CD4-positive, alpha-beta T cell (primary cell): ENCODE results near the gene PCK1. TPM values are rescaled to one million over a fixed set of nuclear protein-coding genes. Genes with fewer than 3 reads are reported as not detected.

Source experiments
- ATAC-seq: fragments of 200-7000 bp; cut with Tn5 transposase; one replicate; pipeline ENCODE4 v1.10.0; 2022; ENCODE audit warnings: mild to moderate bottlenecking; ENCODE audit not compliant: poor library complexity
- CTCF ChIA-PET: fragments of 350-600 bp; sonication (Branson Sonifier 250); formaldehyde crosslinking; loops from one replicate; lab custom pipeline; 2021; ENCODE audit warnings: antibody characterized with exemption, inconsistent platforms; lab: Charles Lee
- POLR2A ChIA-PET: fragments of 350-600 bp; sonication (Branson Sonifier 250); formaldehyde crosslinking; loops from one replicate; lab custom pipeline; 2021; ENCODE audit warnings: antibody characterized with exemption, inconsistent platforms; lab: Charles Lee
- DNase-seq, 14 experiments: peaks; one replicate each; pipeline ENCODE4 v3.0.0-alpha.2; 2013 to 2020; ENCODE audit warnings: mixed read lengths in 2 of 14
- H3K27ac ChIP-seq, 2 donors: one replicate each; pipeline versions ENCODE4 v1.5.1 to v1.7.0; 2013; ENCODE audit warnings: low read length in 2 of 2, low read depth in 1 of 2, mild to moderate bottlenecking in 1 of 2
- H3K27me3 ChIP-seq, 2 experiments: 1 replicate in 1 of 2; 2 replicates in 1 of 2; pipeline versions ENCODE4 v1.6.1 to v1.7.0; 2013; ENCODE audit warnings: low read length in 2 of 2, control low read depth in 1 of 2, mild to moderate bottlenecking in 1 of 2, moderate library complexity in 1 of 2; ENCODE audit not compliant: insufficient read depth in 2 of 2, control insufficient read depth in 1 of 2
- H3K36me3 ChIP-seq: one replicate; pipeline ENCODE4 v1.6.1; 2013; ENCODE audit warnings: low read length, control low read depth; ENCODE audit not compliant: insufficient read depth
- H3K4me1 ChIP-seq: one replicate; pipeline ENCODE4 v1.6.1; 2013; ENCODE audit warnings: low read length, control low read depth; ENCODE audit not compliant: insufficient read depth
- H3K4me3 ChIP-seq: one replicate; pipeline ENCODE4 v1.5.1; 2013; ENCODE audit warnings: mild to moderate bottlenecking, low read length, moderate library complexity
- H3K9me3 ChIP-seq, 2 experiments: 1 replicate in 1 of 2; 2 replicates in 1 of 2; pipeline versions ENCODE4 v1.6.1 to v1.7.0; 2013; ENCODE audit warnings: low read length in 2 of 2, mild to moderate bottlenecking in 2 of 2, control low read depth in 1 of 2, moderate library complexity in 1 of 2; ENCODE audit not compliant: control insufficient read depth in 1 of 2, insufficient read depth in 1 of 2
- H3K27ac Mint-ChIP-seq: one replicate; pipeline ENCODE4 v1.8.0; 2020; ENCODE audit warnings: mixed read lengths
- H3K27me3 Mint-ChIP-seq: one replicate; pipeline ENCODE4 v1.8.0; 2021; ENCODE audit warnings: mixed read lengths
- H3K36me3 Mint-ChIP-seq: one replicate; pipeline ENCODE4 v1.8.0; 2021; ENCODE audit warnings: low read depth, mixed read lengths
- H3K4me1 Mint-ChIP-seq: one replicate; pipeline ENCODE4 v1.8.0; 2021; ENCODE audit warnings: low read depth, mixed read lengths
- H3K4me3 Mint-ChIP-seq: one replicate; pipeline ENCODE4 v1.8.0; 2020; ENCODE audit warnings: mild to moderate bottlenecking, mixed read lengths
- H3K9me3 Mint-ChIP-seq: one replicate; pipeline ENCODE4 v1.8.0; 2020; ENCODE audit warnings: mixed read lengths
- intact Hi-C, 2 experiments: fragments of 100-400 bp; cut with DNase I in 1 of 2; cut with micrococcal nuclease in 1 of 2; formaldehyde crosslinking; loops; one replicate each; pipeline versions ENCODE4 v1.15.1 to v1.9.0; 2023 to 2025; cut with DNase I, micrococcal nuclease
- total RNA-seq, 174 experiments: library from RNA in 2 of 174; stranded (reverse) in 2 of 174; gene quantifications; one replicate each; pipeline ENCODE4 v1.2.3 and lab custom pipeline; 2021 to 2026
- TF ChIP-seq, protein P1 (sequence below): fragments of 200-600 bp; IDR thresholded peaks from one replicate; pipeline ENCODE4 v1.8.0; 2022; ENCODE audit warnings: antibody characterized with exemption, mild to moderate bottlenecking

The PCK1 gene
- total RNA-seq, 2 experiments from 2014 or later = not detected

- intact Hi-C loops = no loop called here
- Mint-ChIP-seq H3K4me3 (no peak overlapping the region), H3K36me3 (no peaks in the 10 kb centered on the region), H3K4me1 (no peaks in the 10 kb centered on the region), H3K27ac (no peak overlapping the region), H3K9me3 (no peaks in the 10 kb centered on the region), H3K27me3 (peaks cover 61% of the 10 kb centered on the region)
- no peaks in the 10 kb centered on the region for H3K9me3 ChIP-seq
- no peak for ATAC-seq
- peaks cover 22 to 32% of the 10 kb centered on the region in 2 experiments for H3K27me3 ChIP-seq
- DNase-seq = no peak
- H3K4me3 ChIP-seq = no peak overlapping the region
- TF ChIP-seq, protein P1, sequence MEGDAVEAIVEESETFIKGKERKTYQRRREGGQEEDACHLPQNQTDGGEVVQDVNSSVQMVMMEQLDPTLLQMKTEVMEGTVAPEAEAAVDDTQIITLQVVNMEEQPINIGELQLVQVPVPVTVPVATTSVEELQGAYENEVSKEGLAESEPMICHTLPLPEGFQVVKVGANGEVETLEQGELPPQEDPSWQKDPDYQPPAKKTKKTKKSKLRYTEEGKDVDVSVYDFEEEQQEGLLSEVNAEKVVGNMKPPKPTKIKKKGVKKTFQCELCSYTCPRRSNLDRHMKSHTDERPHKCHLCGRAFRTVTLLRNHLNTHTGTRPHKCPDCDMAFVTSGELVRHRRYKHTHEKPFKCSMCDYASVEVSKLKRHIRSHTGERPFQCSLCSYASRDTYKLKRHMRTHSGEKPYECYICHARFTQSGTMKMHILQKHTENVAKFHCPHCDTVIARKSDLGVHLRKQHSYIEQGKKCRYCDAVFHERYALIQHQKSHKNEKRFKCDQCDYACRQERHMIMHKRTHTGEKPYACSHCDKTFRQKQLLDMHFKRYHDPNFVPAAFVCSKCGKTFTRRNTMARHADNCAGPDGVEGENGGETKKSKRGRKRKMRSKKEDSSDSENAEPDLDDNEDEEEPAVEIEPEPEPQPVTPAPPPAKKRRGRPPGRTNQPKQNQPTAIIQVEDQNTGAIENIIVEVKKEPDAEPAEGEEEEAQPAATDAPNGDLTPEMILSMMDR = no peak
- ChIA-PET CTCF (no interaction called here), POLR2A (no interaction called here)
- no peak overlapping the region for H3K27ac ChIP-seq
- H3K4me1 ChIP-seq = peaks cover 3% of the 10 kb centered on the region
- H3K36me3 ChIP-seq = no peaks in the 10 kb centered on the region
Measured at GRCh38 chr20:57579331-57579897, 18.5 kb downstream of the PCK1 start.

GRCh38 chr20:57579898-57580447 is 19.1 kb downstream of the PCK1 start:
- ChIA-PET POLR2A (no interaction called here), CTCF (no interaction called here)
- Histone ChIP-seq H3K9me3 (no peaks in the 10 kb centered on the region), H3K4me3 (no peak overlapping the region), H3K27ac (no peak overlapping the region), H3K4me1 (peaks cover 3% of the 10 kb centered on the region), H3K36me3 (no peaks in the 10 kb centered on the region), H3K27me3 (peaks cover 22 to 32% of the 10 kb centered on the region in 2 experiments)
- Mint-ChIP-seq H3K36me3 (no peaks in the 10 kb centered on the region), H3K4me3 (no peak overlapping the region), H3K4me1 (no peaks in the 10 kb centered on the region), H3K27ac (no peak overlapping the region), H3K27me3 (peaks cover 67% of the 10 kb centered on the region), H3K9me3 (no peaks in the 10 kb centered on the region)
- TF ChIP-seq, protein P1 = no peak
- intact Hi-C loops = no loop called here
- no peak for ATAC-seq
- DNase-seq = no peak

DNA sequence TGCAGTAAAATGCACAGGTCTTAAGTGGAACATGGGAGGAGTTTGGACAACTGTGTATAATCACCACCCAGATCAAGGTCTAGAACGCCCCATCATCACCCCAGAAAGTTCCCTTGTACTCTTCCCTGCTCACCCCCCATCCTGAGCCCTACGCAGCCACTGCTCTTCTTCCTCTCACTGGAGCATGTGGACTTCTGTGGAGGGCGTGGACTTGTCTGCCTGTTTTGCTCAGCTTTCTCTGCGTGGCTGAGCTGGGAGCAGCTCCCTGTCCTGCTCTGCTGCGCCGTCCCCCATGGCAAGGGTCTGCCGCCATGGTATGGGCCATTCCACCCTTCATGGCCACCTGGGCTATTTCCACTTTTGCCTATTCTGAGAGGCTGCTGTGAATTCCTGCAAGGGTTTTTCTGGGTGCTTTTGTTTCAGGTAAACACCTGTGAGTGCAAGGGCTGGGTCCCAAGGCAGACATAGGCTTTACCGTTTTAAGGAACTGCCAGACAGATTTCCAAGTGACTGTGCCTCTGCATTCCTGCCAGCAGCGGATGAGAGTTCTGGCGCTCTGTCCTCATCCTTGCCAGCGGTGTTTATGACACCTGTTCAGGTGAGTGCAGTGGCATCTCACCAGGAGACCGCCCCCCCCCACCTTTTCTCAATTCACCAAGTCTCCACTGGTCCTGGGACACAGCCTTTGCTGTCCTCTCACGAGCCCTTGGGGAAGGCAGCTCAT is 19.7 kb downstream of the PCK1 start:
- ATAC-seq (no peak), DNase-seq (no peak)
- intact Hi-C loops = no loop called here
- H3K27me3 ChIP-seq = peaks cover 27% of the 10 kb centered on the region in 2 experiments
- no peaks in the 10 kb centered on the region for H3K4me1 Mint-ChIP-seq
- TF ChIP-seq, protein P1 = no peak
- no peak overlapping the region for H3K27ac Mint-ChIP-seq
- CTCF ChIA-PET = no interaction called here
- no peak overlapping the region for H3K27ac ChIP-seq
- peaks cover 3% of the 10 kb centered on the region for H3K4me1 ChIP-seq
- POLR2A ChIA-PET = no interaction called here
- H3K4me3 ChIP-seq = no peak overlapping the region
- no peak overlapping the region for H3K4me3 Mint-ChIP-seq
- H3K27me3 Mint-ChIP-seq = peaks cover 73% of the 10 kb centered on the region
- H3K9me3 Mint-ChIP-seq = no peaks in the 10 kb centered on the region
- H3K36me3 ChIP-seq = no peaks in the 10 kb centered on the region
- no peaks in the 10 kb centered on the region for H3K9me3 ChIP-seq
- no peaks in the 10 kb centered on the region for H3K36me3 Mint-ChIP-seq
